ENCODE data around the gene SYNGAP1. TPM values are rescaled to one million over a fixed set of nuclear protein-coding genes. Genes with fewer than 3 reads are reported as not detected.

The SYNGAP1 gene
- total RNA-seq, 1 experiment from 2014 or later, result 18.3 TPM

- no peaks in the 10 kb centered on the region for H3K9me3 Mint-ChIP-seq (ENCODE audit: unreplicated experiment)
- intact Hi-C loops (cut with micrococcal nuclease; ENCODE audit: unreplicated experiment), result loop anchor here (2.0 to 5.0 kb wide), 3 partner anchors 26 to 144 kb away; partner anchors contain the start of genes RGL2 and ZBTB9
- peaks cover 38% of the 10 kb centered on the region for H3K4me1 Mint-ChIP-seq (ENCODE audit: low read depth, unreplicated experiment)
- peak overlapping the region; percentile 87 for H3K27ac Mint-ChIP-seq (ENCODE audit: unreplicated experiment)
- ChIA-PET CTCF (no interaction called here), POLR2A (no interaction called here)
- H3K4me3 Mint-ChIP-seq (ENCODE audit: unreplicated experiment), result peak overlapping the region; percentile 81
- peaks cover 59% of the 10 kb centered on the region for H3K4me1 ChIP-seq
- H3K36me3 Mint-ChIP-seq (ENCODE audit: insufficient read depth, unreplicated experiment), result peaks cover 7% of the 10 kb centered on the region
- DNase-seq, result peak; percentile 64 to 74
- peak overlapping the region; percentile 63 for H3K4me3 ChIP-seq (ENCODE audit: low read depth, low read length)
- H3K36me3 ChIP-seq (ENCODE audit: control insufficient read depth, insufficient read depth, low read length), result no peaks in the 10 kb centered on the region
- no peaks in the 10 kb centered on the region for H3K27me3 ChIP-seq (replicated peaks; ENCODE audit: control insufficient read depth, insufficient read depth, low read length)
- peak; percentile 28 to 47 for TF ChIP-seq CTCF (IDR thresholded peaks at IDR 0.05; ENCODE audit: insufficient read depth in 1 of 2, low read depth in 1 of 2, low read length in 1 of 2, severe bottlenecking in 1 of 2, unreplicated experiment in 1 of 2)
- H3K9me3 ChIP-seq, result no peaks in the 10 kb centered on the region
- no TSS peak for BruUV-seq (replicated peaks)
- no peaks in the 10 kb centered on the region for H3K27me3 Mint-ChIP-seq (ENCODE audit: insufficient read depth, unreplicated experiment)
Measured at GRCh38 chr6:33428224-33428965, 8.5 kb downstream of the SYNGAP1 start.

- Mint-ChIP-seq H3K36me3 (ENCODE audit: insufficient read depth, unreplicated experiment) (peaks cover 7% of the 10 kb centered on the region), H3K27ac (ENCODE audit: unreplicated experiment) (peak overlapping the region; percentile 87), H3K9me3 (ENCODE audit: unreplicated experiment) (no peaks in the 10 kb centered on the region), H3K4me3 (ENCODE audit: unreplicated experiment) (peak overlapping the region; percentile 81), H3K4me1 (ENCODE audit: low read depth, unreplicated experiment) (peaks cover 33% of the 10 kb centered on the region), H3K27me3 (ENCODE audit: insufficient read depth, unreplicated experiment) (no peaks in the 10 kb centered on the region)
- CTCF ChIA-PET, result no interaction called here
- intact Hi-C loops (cut with micrococcal nuclease; ENCODE audit: unreplicated experiment), result loop anchor here (2.0 to 5.0 kb wide), 3 partner anchors 26 to 143 kb away; partner anchors contain the start of genes RGL2 and ZBTB9
- Histone ChIP-seq H3K27me3 (replicated peaks; ENCODE audit: control insufficient read depth, insufficient read depth, low read length) (no peaks in the 10 kb centered on the region), H3K4me3 (ENCODE audit: low read depth, low read length) (no peak overlapping the region), H3K36me3 (ENCODE audit: control insufficient read depth, insufficient read depth, low read length) (no peaks in the 10 kb centered on the region), H3K9me3 (no peaks in the 10 kb centered on the region), H3K4me1 (peaks cover 59% of the 10 kb centered on the region)
- TF ChIP-seq CTCF (IDR thresholded peaks at IDR 0.05; ENCODE audit: insufficient read depth in 1 of 2, low read depth in 1 of 2, low read length in 1 of 2, severe bottlenecking in 1 of 2, unreplicated experiment in 1 of 2), result no peak
- no peak for DNase-seq
- BruUV-seq (replicated peaks), result no TSS peak
- POLR2A ChIA-PET, result no interaction called here
Measured at GRCh38 chr6:33428966-33429749, 9.3 kb downstream of the SYNGAP1 start.

- ChIA-PET CTCF (no interaction called here), POLR2A (no interaction called here)
- no peaks in the 10 kb centered on the region for H3K27me3 ChIP-seq (replicated peaks; ENCODE audit: control insufficient read depth, insufficient read depth, low read length)
- H3K4me3 Mint-ChIP-seq (ENCODE audit: unreplicated experiment), result no peak overlapping the region
- H3K36me3 Mint-ChIP-seq (ENCODE audit: insufficient read depth, unreplicated experiment), result peaks cover 7% of the 10 kb centered on the region
- DNase-seq, result no peak
- no peak for TF ChIP-seq CTCF (IDR thresholded peaks at IDR 0.05; ENCODE audit: insufficient read depth in 1 of 2, low read depth in 1 of 2, low read length in 1 of 2, severe bottlenecking in 1 of 2, unreplicated experiment in 1 of 2)
- intact Hi-C loops (cut with micrococcal nuclease; ENCODE audit: unreplicated experiment), result loop anchor here (2.0 to 5.0 kb wide), 3 partner anchors 25 to 143 kb away; partner anchors contain the start of genes RGL2 and ZBTB9
- no peaks in the 10 kb centered on the region for H3K27me3 Mint-ChIP-seq (ENCODE audit: insufficient read depth, unreplicated experiment)
- peaks cover 57% of the 10 kb centered on the region for H3K4me1 ChIP-seq
- BruUV-seq (replicated peaks), result no TSS peak
- no peak overlapping the region for H3K4me3 ChIP-seq (ENCODE audit: low read depth, low read length)
- H3K9me3 Mint-ChIP-seq (ENCODE audit: unreplicated experiment), result no peaks in the 10 kb centered on the region
- no peak overlapping the region for H3K27ac Mint-ChIP-seq (ENCODE audit: unreplicated experiment)
- H3K36me3 ChIP-seq (ENCODE audit: control insufficient read depth, insufficient read depth, low read length), result no peaks in the 10 kb centered on the region
- H3K9me3 ChIP-seq, result no peaks in the 10 kb centered on the region
- H3K4me1 Mint-ChIP-seq (ENCODE audit: low read depth, unreplicated experiment), result peaks cover 27% of the 10 kb centered on the region
Measured at GRCh38 chr6:33429750-33430052, 9.8 kb downstream of the SYNGAP1 start.
